Measurements from ENCODE around the gene GFY. TPM values are rescaled to one million over a fixed set of nuclear protein-coding genes. Genes with fewer than 3 reads are reported as not detected.
A peak's percentile ranks its signal among the peaks of the same experiment; 100 is the strongest.

GFY gene
- total and polyA plus RNA-seq, 9 of the 15 experiments (the other 6 are each of a cell fraction or from before 2014, with no cell fraction given) = 0.06 to 0.40 (median 0.19) TPM; not detected in 3

GRCh38 chr19:49443366-49444099, 18.3 kb downstream of the GFY start (continued):
- TF ChIP-seq ZNF3 (CRISPR knock-in tag; IDR thresholded peaks at IDR 0.05) (no peak), PBX2 (CRISPR knock-in tag; IDR thresholded peaks at IDR 0.05; ENCODE audit: low read depth) (no peak), PBX2 (tag; conservative IDR thresholded peaks at IDR 0.05; ENCODE audit: low read depth) (no peak), ESRRA (IDR thresholded peaks at IDR 0.05; ENCODE audit: borderline replicate concordance, low read depth) (peak; percentile 69; the same call in 1 of the 2 replicates), MIER1 (IDR thresholded peaks at IDR 0.05; ENCODE audit: low read depth) (no peak), PTBP1 (IDR thresholded peaks at IDR 0.05; ENCODE audit: low read depth, low read length) (no peak), ZNF785 (CRISPR knock-in tag; IDR thresholded peaks at IDR 0.05) (no peak), TAF15 (IDR thresholded peaks at IDR 0.05; ENCODE audit: low read depth, low read length) (no peak), FOS (IDR thresholded peaks at IDR 0.05; ENCODE audit: extremely low read depth, insufficient read length) (no peak), E2F3 (CRISPR knock-in tag; IDR thresholded peaks at IDR 0.05) (peak; percentile 65; the same call in 1 of the 2 replicates), FIP1L1 (IDR thresholded peaks at IDR 0.05; ENCODE audit: low read depth, low read length, poor library complexity, severe bottlenecking) (peak; percentile 91), POLR2G (IDR thresholded peaks at IDR 0.05; ENCODE audit: low read depth, low read length) (peak; percentile 79)
- TF ChIP-seq, protein P1, sequence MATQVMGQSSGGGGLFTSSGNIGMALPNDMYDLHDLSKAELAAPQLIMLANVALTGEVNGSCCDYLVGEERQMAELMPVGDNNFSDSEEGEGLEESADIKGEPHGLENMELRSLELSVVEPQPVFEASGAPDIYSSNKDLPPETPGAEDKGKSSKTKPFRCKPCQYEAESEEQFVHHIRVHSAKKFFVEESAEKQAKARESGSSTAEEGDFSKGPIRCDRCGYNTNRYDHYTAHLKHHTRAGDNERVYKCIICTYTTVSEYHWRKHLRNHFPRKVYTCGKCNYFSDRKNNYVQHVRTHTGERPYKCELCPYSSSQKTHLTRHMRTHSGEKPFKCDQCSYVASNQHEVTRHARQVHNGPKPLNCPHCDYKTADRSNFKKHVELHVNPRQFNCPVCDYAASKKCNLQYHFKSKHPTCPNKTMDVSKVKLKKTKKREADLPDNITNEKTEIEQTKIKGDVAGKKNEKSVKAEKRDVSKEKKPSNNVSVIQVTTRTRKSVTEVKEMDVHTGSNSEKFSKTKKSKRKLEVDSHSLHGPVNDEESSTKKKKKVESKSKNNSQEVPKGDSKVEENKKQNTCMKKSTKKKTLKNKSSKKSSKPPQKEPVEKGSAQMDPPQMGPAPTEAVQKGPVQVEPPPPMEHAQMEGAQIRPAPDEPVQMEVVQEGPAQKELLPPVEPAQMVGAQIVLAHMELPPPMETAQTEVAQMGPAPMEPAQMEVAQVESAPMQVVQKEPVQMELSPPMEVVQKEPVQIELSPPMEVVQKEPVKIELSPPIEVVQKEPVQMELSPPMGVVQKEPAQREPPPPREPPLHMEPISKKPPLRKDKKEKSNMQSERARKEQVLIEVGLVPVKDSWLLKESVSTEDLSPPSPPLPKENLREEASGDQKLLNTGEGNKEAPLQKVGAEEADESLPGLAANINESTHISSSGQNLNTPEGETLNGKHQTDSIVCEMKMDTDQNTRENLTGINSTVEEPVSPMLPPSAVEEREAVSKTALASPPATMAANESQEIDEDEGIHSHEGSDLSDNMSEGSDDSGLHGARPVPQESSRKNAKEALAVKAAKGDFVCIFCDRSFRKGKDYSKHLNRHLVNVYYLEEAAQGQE (IDR thresholded peaks at IDR 0.05; ENCODE audit: borderline replicate concordance) = peak; percentile 88
- TF ChIP-seq, protein P1 (CRISPR knock-in tag; IDR thresholded peaks at IDR 0.05; ENCODE audit: low read depth) = 0 out of 2 replicates have a peak, but pooled peaks have one; percentile 48
- TF ChIP-seq, protein P2, sequence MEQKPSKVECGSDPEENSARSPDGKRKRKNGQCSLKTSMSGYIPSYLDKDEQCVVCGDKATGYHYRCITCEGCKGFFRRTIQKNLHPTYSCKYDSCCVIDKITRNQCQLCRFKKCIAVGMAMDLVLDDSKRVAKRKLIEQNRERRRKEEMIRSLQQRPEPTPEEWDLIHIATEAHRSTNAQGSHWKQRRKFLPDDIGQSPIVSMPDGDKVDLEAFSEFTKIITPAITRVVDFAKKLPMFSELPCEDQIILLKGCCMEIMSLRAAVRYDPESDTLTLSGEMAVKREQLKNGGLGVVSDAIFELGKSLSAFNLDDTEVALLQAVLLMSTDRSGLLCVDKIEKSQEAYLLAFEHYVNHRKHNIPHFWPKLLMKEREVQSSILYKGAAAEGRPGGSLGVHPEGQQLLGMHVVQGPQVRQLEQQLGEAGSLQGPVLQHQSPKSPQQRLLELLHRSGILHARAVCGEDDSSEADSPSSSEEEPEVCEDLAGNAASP (IDR thresholded peaks at IDR 0.05) = no peak
